Keratinocyte (primary cell): ENCODE measurements around the gene OSBPL10. TPM values are rescaled to one million over a fixed set of nuclear protein-coding genes. Genes with fewer than 3 reads are reported as not detected.

ENCODE experiments used
- DNase-seq: peaks from one replicate; pipeline ENCODE4 v3.0.0-alpha.2; 2011; ENCODE audit warnings: low read depth, missing footprints, low spot score
- FAIRE-seq: peaks from 2 replicates; lab custom pipeline; 2011; peaks lifted over from hg19 to GRCh38; lab: Jason Lieb, UNC
- H2AFZ ChIP-seq: 2 replicates; pipeline ENCODE4 v1.6.0; 2012; ENCODE audit warnings: low read length, control low read depth, inconsistent platforms; ENCODE audit not compliant: control insufficient read depth
- H3K27ac ChIP-seq: 2 replicates; pipeline ENCODE4 v1.5.1; 2011; ENCODE audit warnings: low read length; ENCODE audit not compliant: control insufficient read depth, insufficient read depth
- H3K27me3 ChIP-seq: 3 replicates; pipeline ENCODE4 v1.6.0; 2011; ENCODE audit warnings: low read length; ENCODE audit not compliant: control insufficient read depth, insufficient read depth; ENCODE audit errors: extremely low read depth
- H3K36me3 ChIP-seq, 2 experiments: 2 replicates in 1 of 2; 3 replicates in 1 of 2; pipeline ENCODE4 v1.5.1; 2011; ENCODE audit warnings: low read length in 2 of 2, mild to moderate bottlenecking in 1 of 2; ENCODE audit not compliant: control insufficient read depth in 2 of 2, insufficient read depth in 2 of 2; ENCODE audit errors: extremely low read depth in 1 of 2
- H3K4me1 ChIP-seq: 3 replicates; pipeline ENCODE4 v1.5.1; 2011; ENCODE audit warnings: low read length; ENCODE audit not compliant: control insufficient read depth, insufficient read depth; ENCODE audit errors: extremely low read depth
- H3K4me2 ChIP-seq: 3 replicates; pipeline ENCODE4 v1.6.0; 2011; ENCODE audit warnings: low read depth, low read length; ENCODE audit not compliant: control insufficient read depth, insufficient read depth; ENCODE audit errors: extremely low read depth
- H3K4me3 ChIP-seq, 3 experiments: fragments of 200-600 bp in 1 of 3; sonication (generic) in 1 of 3; 2 replicates in 2 of 3; 3 replicates in 1 of 3; pipeline ENCODE4 v1.5.1; 2011 to 2016; ENCODE audit warnings: low read length in 3 of 3, mild to moderate bottlenecking in 3 of 3, control low read depth in 2 of 3, inconsistent platforms in 1 of 3, low read depth in 1 of 3, mixed read lengths in 1 of 3, mixed run types in 1 of 3, moderate library complexity in 1 of 3; ENCODE audit not compliant: control insufficient read depth in 2 of 3, insufficient read depth in 2 of 3; ENCODE audit errors: extremely low read depth in 1 of 3
- H3K79me2 ChIP-seq: 2 replicates; pipeline ENCODE4 v1.6.0; 2012; ENCODE audit warnings: low read length; ENCODE audit not compliant: control insufficient read depth, insufficient read depth
- H3K9ac ChIP-seq: 3 replicates; pipeline ENCODE4 v1.6.0; 2011; ENCODE audit warnings: low read length; ENCODE audit not compliant: control insufficient read depth, insufficient read depth; ENCODE audit errors: extremely low read depth
- H3K9me1 ChIP-seq: 3 replicates; pipeline ENCODE4 v1.6.0; 2011; ENCODE audit warnings: low read length; ENCODE audit not compliant: control insufficient read depth, insufficient read depth; ENCODE audit errors: extremely low read depth
- H3K9me3 ChIP-seq: 2 replicates; pipeline ENCODE4 v1.5.1; 2012; ENCODE audit warnings: low read depth, low read length; ENCODE audit not compliant: control insufficient read depth
- H4K20me1 ChIP-seq: 3 replicates; pipeline ENCODE4 v1.6.0; 2011; ENCODE audit warnings: low read length; ENCODE audit not compliant: control insufficient read depth, insufficient read depth; ENCODE audit errors: extremely low read depth
- CTCF ChIP-seq, 3 experiments: IDR thresholded peaks in 1 of 3; conservative IDR thresholded peaks in 1 of 3; optimal IDR thresholded peaks in 1 of 3; 2 replicates in 2 of 3; 3 replicates in 1 of 3; pipeline versions ENCODE3 to v1.5.1; 2011; ENCODE audit warnings: low read length in 3 of 3, mild to moderate bottlenecking in 3 of 3, moderate library complexity in 2 of 3, control low read depth in 1 of 3, inconsistent platforms in 1 of 3; ENCODE audit not compliant: insufficient read depth in 2 of 3; ENCODE audit errors: extremely low read depth in 1 of 3
- EZH2 ChIP-seq: IDR thresholded peaks from one replicate; pipeline ENCODE4 v1.6.1; 2012; ENCODE audit warnings: inconsistent platforms, mild to moderate bottlenecking, low read length, moderate library complexity
- dilution Hi-C: fragments of 300-500 bp; cut with MboI; formaldehyde crosslinking; loops from one replicate; pipeline ENCODE4 v1.7.0; 2020; ENCODE audit warnings: low sequenced_read_pairs; ENCODE audit not compliant: extremely low pct_ligation_motif_present
- polyA plus RNA-seq, 5 experiments: library from polyadenylated mRNA; depleted of rRNA in 3 of 5; stranded (reverse) in 3 of 5; stranded (forward) in 1 of 5; unstranded in 1 of 5; fragments of >200 nt; gene quantifications; 1 replicate in 1 of 5; 2 replicates in 3 of 5; 3 replicates in 1 of 5; pipeline versions ENCODE4 v1.2.1 to v1.2.3, GENCODE V29; 2011 to 2012; ENCODE audit warnings: missing spikeins in 2 of 5, low read depth in 1 of 5, low replicate concordance in 1 of 5

OSBPL10 gene
- polyA plus RNA-seq, 1 donor (not counting 4 experiments of a cell fraction or from before 2014, with no cell fraction given), result 50.1 TPM

GRCh38 chr3:31724651-31725050 lies 256.4 kb downstream of the OSBPL10 start:
- Histone ChIP-seq H2AFZ (no peak overlapping the region), H3K9me1 (no peaks in the 10 kb centered on the region), H3K27ac (no peak overlapping the region), H3K27me3 (no peaks in the 10 kb centered on the region), H3K4me3 (no peak overlapping the region), H3K79me2 (peaks cover 13% of the 10 kb centered on the region), H3K4me2 (no peak overlapping the region), H3K9ac (no peak overlapping the region), H3K9me3 (no peaks in the 10 kb centered on the region), H3K36me3 (peaks cover 0 to 5% of the 10 kb centered on the region in 2 experiments), H3K4me1 (peaks cover 9% of the 10 kb centered on the region), H4K20me1 (peaks cover 6% of the 10 kb centered on the region)
- FAIRE-seq (peak; percentile 60), DNase-seq (no peak)
- TF ChIP-seq CTCF (optimal IDR thresholded peaks at IDR 0.05 in 1 of 3, IDR thresholded peaks at IDR 0.05 in 1 of 3, conservative IDR thresholded peaks at IDR 0.05 in 1 of 3; ENCODE audit: extremely low read depth in 1 of 3, insufficient read depth in 2 of 3, low read length in 3 of 3) (peak; percentile 50 to 58 (median 54)), EZH2 (no peak)
- dilution Hi-C loops, result no loop called here

- FAIRE-seq (no peak), DNase-seq (no peak)
- peaks cover 4% of the 10 kb centered on the region for H3K4me1 ChIP-seq
- no peak overlapping the region for H3K9ac ChIP-seq
- peaks cover 6% of the 10 kb centered on the region for H4K20me1 ChIP-seq
- H3K9me1 ChIP-seq, result no peaks in the 10 kb centered on the region
- no peaks in the 10 kb centered on the region for H3K9me3 ChIP-seq
- H3K4me2 ChIP-seq, result no peak overlapping the region
- peaks cover 13% of the 10 kb centered on the region for H3K79me2 ChIP-seq
- TF ChIP-seq CTCF (optimal IDR thresholded peaks at IDR 0.05 in 1 of 3, IDR thresholded peaks at IDR 0.05 in 1 of 3, conservative IDR thresholded peaks at IDR 0.05 in 1 of 3; ENCODE audit: extremely low read depth in 1 of 3, insufficient read depth in 2 of 3, low read length in 3 of 3), result no peak
- TF ChIP-seq EZH2, result no peak
- no peaks in the 10 kb centered on the region for H3K27me3 ChIP-seq
- no peak overlapping the region for H3K27ac ChIP-seq
- H3K36me3 ChIP-seq, result peaks cover 0 to 5% of the 10 kb centered on the region in 2 experiments
- no peak overlapping the region for H3K4me3 ChIP-seq
- H2AFZ ChIP-seq, result no peak overlapping the region
- dilution Hi-C loops, result no loop called here
These were observed 256.9 kb downstream of the OSBPL10 start for GRCh38 chr3:31724116-31724515.
